ENCODE results near the gene DOK6.

Gene DOK6

DNA sequence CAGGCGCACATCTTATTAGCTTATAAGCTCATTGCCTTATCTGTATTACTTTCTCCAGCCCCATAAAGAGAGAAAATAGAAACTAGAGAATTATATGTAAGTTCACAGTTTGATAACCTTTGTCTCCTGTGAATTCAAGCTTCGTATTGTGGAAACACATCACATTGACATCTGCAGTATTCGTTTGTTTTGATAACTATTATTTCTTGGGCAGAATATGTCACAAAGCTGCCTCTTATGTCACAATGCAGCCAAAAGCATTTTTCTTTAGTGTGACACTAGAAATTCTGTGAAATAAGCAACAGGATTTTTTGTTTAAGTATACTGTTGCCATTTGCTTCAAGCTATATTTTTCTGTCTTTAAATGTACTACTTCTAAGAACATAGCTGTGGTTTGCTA lies 221.5 kb downstream of the DOK6 start:
- no peak for DNase-seq (ENCODE audit: low read depth)
- H3K4me3 ChIP-seq (ENCODE audit: low read length): no peak overlapping the region
- TF ChIP-seq, protein P1, sequence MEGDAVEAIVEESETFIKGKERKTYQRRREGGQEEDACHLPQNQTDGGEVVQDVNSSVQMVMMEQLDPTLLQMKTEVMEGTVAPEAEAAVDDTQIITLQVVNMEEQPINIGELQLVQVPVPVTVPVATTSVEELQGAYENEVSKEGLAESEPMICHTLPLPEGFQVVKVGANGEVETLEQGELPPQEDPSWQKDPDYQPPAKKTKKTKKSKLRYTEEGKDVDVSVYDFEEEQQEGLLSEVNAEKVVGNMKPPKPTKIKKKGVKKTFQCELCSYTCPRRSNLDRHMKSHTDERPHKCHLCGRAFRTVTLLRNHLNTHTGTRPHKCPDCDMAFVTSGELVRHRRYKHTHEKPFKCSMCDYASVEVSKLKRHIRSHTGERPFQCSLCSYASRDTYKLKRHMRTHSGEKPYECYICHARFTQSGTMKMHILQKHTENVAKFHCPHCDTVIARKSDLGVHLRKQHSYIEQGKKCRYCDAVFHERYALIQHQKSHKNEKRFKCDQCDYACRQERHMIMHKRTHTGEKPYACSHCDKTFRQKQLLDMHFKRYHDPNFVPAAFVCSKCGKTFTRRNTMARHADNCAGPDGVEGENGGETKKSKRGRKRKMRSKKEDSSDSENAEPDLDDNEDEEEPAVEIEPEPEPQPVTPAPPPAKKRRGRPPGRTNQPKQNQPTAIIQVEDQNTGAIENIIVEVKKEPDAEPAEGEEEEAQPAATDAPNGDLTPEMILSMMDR (IDR thresholded peaks at IDR 0.05; ENCODE audit: insufficient read depth, low read depth, low read length, missing control alignments): no peak

DNA sequence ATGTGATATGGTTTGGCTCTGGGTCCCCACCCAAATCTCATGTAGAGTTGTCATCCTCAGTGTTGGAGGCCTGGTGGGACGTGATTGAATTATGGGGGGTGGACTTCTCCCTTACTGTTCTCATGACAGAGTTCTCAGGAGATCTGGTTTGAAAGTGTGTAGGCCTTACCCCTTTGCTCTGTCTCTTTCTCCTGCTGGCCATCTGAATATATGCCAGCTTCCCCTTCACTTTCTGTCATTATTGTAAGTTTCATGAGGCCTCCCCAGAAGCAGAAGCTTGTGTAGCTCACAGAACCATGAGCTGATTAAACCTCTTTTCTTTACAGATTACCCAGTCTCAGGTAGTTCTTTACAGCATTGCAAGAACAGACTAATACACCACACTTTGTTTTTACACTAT lies 222.3 kb downstream of the DOK6 start:
- DNase-seq (ENCODE audit: low read depth): no peak
- TF ChIP-seq, protein P1 (IDR thresholded peaks at IDR 0.05; ENCODE audit: insufficient read depth, low read depth, low read length, missing control alignments): no peak
- H3K4me3 ChIP-seq (ENCODE audit: low read length): no peak overlapping the region

DNA sequence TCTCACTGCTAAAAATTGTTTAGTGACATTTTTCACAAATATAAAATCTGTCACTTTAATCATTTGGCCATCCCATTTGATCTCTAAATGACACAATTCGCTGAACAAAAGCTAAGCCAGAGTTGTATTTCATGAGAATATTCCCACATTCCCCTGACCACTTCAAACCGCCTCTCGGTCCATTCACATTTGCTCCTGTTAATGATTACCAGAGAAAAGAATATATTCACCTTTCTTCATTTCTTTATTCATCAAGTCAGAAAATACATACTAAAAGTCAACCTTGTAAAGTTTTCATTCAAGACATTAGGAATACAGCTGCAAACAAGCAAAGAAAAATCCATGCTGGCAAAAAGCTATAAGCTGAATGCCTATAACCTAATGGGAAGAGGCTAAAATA lies 225.5 kb downstream of the DOK6 start:
- TF ChIP-seq, protein P1 (IDR thresholded peaks at IDR 0.05; ENCODE audit: insufficient read depth, low read depth, low read length, missing control alignments): no peak

DNA sequence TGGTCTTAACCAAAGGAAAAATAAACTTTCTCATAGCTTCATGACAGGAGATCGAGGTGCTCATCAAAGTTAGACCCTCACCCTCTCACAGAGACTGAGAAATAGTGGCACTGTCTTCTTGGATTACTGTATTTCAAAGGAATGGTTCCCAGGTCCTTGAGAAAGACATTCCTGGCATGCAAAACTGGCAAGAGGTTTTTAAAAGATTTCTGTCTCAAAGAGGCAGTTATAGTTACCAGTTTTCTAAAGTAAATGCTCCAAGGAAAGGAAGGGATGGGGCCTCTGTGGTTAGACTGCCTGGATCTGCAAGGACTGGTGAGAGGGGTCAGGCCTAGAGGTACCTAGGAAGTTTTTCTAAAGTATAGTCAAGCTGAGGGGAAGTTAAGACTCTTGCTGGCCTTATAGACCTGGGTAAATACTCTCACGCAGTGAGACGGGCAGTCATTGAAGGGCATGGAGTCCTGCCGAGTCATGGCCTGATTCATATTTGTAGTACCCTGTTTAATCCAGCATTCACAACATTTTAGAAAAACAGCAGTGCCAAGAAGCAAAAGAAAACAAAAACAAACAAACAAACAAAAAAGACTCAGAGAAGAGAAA lies 226.1 kb downstream of the DOK6 start:
- TF ChIP-seq, protein P1 (IDR thresholded peaks at IDR 0.05; ENCODE audit: insufficient read depth, low read depth, low read length, missing control alignments): no peak
- DNase-seq (ENCODE audit: low read depth): no peak
- H3K4me3 ChIP-seq (ENCODE audit: low read length): no peak overlapping the region

More for the DNA sequence above, 225.5 kb downstream of the DOK6 start:
- DNase-seq (ENCODE audit: low read depth): no peak
- H3K4me3 ChIP-seq (ENCODE audit: low read length): no peak overlapping the region

DNA sequence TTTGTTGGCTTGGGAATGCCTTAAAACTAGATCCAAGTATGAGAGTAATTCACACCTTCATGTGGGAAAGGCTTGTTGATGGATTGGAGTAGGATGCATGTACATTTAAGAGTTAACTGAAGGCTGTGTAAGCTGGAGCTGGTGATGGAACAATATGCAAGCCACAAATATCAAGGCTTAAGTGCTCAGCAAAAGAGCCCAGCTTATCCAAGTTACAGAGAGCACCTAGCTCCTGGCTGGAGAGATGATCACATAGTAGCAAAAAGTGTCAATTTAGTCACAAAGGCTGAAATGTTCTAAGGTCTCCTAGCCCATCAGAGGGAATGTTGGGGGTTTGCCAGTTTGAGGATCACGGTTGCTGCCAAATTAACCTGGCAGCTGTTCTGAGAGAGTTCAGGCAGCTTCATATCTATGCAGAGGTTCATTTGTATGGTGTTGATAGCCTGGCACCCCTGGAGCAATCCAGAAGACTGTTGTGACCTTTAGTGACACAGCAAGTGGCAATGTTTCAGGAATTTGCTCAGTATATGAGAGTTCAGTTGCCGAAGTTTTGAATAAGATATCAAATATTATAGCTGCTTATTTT lies 228.2 kb downstream of the DOK6 start:
- no peak for DNase-seq (ENCODE audit: low read depth)
- H3K4me3 ChIP-seq (ENCODE audit: low read length): no peak overlapping the region
- TF ChIP-seq, protein P1 (IDR thresholded peaks at IDR 0.05; ENCODE audit: insufficient read depth, low read depth, low read length, missing control alignments): no peak

DNA sequence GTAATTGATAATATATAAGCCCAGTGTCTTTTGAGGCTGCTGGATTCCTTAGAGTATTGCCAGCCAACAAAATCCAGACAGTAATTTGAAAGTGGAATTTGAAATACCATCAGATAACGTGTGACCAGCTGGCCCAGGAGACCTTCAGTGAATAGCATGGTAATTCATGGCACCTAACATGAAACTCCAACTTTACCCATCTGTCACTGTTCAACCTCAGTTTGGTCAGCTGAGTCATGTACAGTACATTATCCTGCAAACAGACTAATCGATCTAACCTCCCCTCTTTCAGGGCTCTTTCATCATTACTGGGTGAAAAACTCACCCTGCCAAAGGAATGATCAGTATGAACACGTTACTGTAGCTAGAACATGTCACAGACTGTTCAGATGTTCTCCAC lies 230.6 kb downstream of the DOK6 start:
- DNase-seq (ENCODE audit: low read depth): peak; percentile 1
- H3K4me3 ChIP-seq (ENCODE audit: low read length): no peak overlapping the region
- TF ChIP-seq, protein P1 (IDR thresholded peaks at IDR 0.05; ENCODE audit: insufficient read depth, low read depth, low read length, missing control alignments): no peak

DNA sequence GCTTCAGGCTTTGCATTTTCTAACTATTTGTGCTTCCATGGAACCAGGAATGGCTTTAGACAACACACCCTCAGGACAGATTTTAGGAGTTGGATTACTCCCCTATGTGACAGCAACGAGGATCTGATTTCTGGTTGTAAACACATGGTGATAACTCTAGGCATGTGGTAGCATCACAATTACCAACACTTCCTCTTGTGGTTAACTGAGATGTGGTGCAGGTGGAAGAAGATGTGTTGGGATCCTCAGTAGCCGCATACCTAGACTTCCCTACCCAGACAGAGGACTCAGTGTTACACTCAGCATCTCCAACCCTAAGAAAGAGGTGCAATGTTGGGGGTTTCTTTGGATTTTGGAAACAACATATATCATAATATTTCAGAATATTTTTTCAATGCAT lies 234.8 kb downstream of the DOK6 start:
- no peak for DNase-seq (ENCODE audit: low read depth)
- TF ChIP-seq, protein P1 (IDR thresholded peaks at IDR 0.05; ENCODE audit: insufficient read depth, low read depth, low read length, missing control alignments): no peak
- no peak overlapping the region for H3K4me3 ChIP-seq (ENCODE audit: low read length)

All from epithelial cell of esophagus (primary cell).